ENCODE data around the gene ETAA1. TPM values are rescaled to one million over a fixed set of nuclear protein-coding genes. Genes with fewer than 3 reads are reported as not detected.

Gene ETAA1
- total and polyA plus RNA-seq, 2 of the 13 experiments (the other 11 are each of a cell fraction or from before 2014, with no cell fraction given) = 9.1 to 16.2 TPM

DNA sequence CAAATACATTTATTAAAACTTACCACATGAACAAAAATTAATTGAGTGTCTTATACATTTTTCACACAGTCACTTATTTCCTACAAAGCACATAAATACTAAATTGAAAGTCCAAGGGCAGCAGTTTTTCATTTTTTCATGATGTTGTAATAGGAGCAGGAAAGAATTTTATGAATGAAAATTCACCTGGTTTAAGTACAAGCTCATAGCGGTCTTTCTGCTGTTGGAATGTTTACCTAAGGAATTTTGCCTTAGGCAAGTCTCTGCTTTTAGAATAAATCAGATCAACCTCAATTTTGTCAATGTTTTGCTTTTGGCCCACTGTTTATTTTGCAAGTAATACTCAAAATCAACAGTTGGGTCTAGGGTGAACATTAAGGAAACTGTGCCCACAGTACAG is 40.0 kb downstream of the ETAA1 start (continued):
- TF ChIP-seq GATA4 (IDR thresholded peaks at IDR 0.05; ENCODE audit: borderline replicate concordance, low read depth) = no peak
- TF ChIP-seq, protein P1, sequence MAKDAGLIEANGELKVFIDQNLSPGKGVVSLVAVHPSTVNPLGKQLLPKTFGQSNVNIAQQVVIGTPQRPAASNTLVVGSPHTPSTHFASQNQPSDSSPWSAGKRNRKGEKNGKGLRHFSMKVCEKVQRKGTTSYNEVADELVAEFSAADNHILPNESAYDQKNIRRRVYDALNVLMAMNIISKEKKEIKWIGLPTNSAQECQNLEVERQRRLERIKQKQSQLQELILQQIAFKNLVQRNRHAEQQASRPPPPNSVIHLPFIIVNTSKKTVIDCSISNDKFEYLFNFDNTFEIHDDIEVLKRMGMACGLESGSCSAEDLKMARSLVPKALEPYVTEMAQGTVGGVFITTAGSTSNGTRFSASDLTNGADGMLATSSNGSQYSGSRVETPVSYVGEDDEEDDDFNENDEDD (CRISPR knock-in tag; IDR thresholded peaks at IDR 0.05; ENCODE audit: borderline replicate concordance) = no peak

DNA sequence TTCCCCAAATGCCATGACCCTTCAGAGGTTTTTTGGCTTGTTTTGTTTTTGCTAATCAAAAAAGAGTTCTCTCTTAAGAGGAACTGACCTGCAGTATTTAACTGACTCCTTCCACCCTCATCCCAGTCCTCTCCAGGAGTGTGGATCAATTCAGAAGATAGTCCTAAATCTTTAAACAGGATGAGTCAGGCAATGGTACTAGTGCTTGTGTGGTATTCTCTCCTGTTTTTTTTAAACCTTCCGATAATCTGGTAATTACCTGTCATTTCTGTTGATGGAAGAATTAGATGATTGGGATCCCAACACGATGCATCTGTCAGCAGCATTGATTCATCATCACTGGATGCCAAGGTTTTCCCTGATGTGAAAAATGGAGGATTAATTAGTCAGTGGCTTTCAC is 41.2 kb downstream of the ETAA1 start:
- WGBS (ENCODE audit: low lambda C conversion rate) = 8% methylated on average over 2 of the region's 2 CpGs
- Histone ChIP-seq H3K4me2 (ENCODE audit: low read depth, low read length) (no peak overlapping the region), H3K4me1 (ENCODE audit: insufficient read depth, low read length) (no peaks in the 10 kb centered on the region), H3K27me3 (ENCODE audit: control insufficient read depth in 1 of 2, insufficient read depth in 2 of 2, low read length in 2 of 2) (no peaks in the 10 kb centered on the region), H3K27ac (ENCODE audit: extremely low read length, insufficient read depth, low read length) (no peak overlapping the region), H3K4me3 (replicated peaks in 1 of 3; ENCODE audit: insufficient read depth in 1 of 3, low read depth in 2 of 3, low read length in 3 of 3) (no peak overlapping the region), H3K9me3 (ENCODE audit: low read length) (no peaks in the 10 kb centered on the region), H4K20me1 (ENCODE audit: insufficient read depth, low read length) (no peaks in the 10 kb centered on the region), H3K79me2 (ENCODE audit: insufficient read depth, low read length) (no peaks in the 10 kb centered on the region), H3K9ac (ENCODE audit: insufficient read depth, low read depth, low read length) (no peak overlapping the region), H2AFZ (ENCODE audit: low read length) (no peak overlapping the region), H3K36me3 (replicated peaks in 1 of 2; ENCODE audit: control insufficient read depth in 1 of 2, insufficient read depth in 2 of 2, low read length in 2 of 2) (no peaks in the 10 kb centered on the region)
- no peak for TF ChIP-seq CBFB (CRISPR knock-in tag; IDR thresholded peaks at IDR 0.05)
- no peak for TF ChIP-seq CC2D1A (CRISPR knock-in tag; IDR thresholded peaks at IDR 0.05)
- no peak for TF ChIP-seq FOXK1 (CRISPR knock-in tag; IDR thresholded peaks at IDR 0.05; ENCODE audit: borderline replicate concordance, low read depth)
- TF ChIP-seq RFX1 (IDR thresholded peaks at IDR 0.05) = no peak
- no peak for TF ChIP-seq HOXA3 (CRISPR knock-in tag; IDR thresholded peaks at IDR 0.05)
- TF ChIP-seq ZNF260 (CRISPR knock-in tag; IDR thresholded peaks at IDR 0.05; ENCODE audit: borderline replicate concordance, low read depth) = no peak
- no peak for TF ChIP-seq AGO2 (optimal IDR thresholded peaks at IDR 0.05; ENCODE audit: low read depth, low read length)
- ChIA-PET POLR2A (no interaction called here), CTCF (ENCODE audit: low intra/inter-chr PET ratio, low total read pairs) (no interaction called here)
- in situ Hi-C loops (cut with HindIII; ENCODE audit: extremely low pct_ligation_motif_present, low pct_unique_long_range_greater_than_20kb) = no loop called here
- intact Hi-C loops (cut with micrococcal nuclease; ENCODE audit: unreplicated experiment) = no loop called here
- no TSS peak for BruUV-seq (replicated peaks)
- ATAC-seq (no peak), FAIRE-seq (no peak), DNase-seq (ENCODE audit: low spot score) (no peak)

All from HepG2 (cell line).